Measurements from ENCODE around the gene ZNF385B.

Gene ZNF385B

GRCh38 chr2:179749210-179749609 lies 112.2 kb downstream of the ZNF385B start:
- DNase-seq (ENCODE audit: low spot score), result no peak
- TF ChIP-seq CTCF (IDR thresholded peaks at IDR 0.05; ENCODE audit: extremely low read depth, missing control alignments), result no peak

- TF ChIP-seq CTCF (IDR thresholded peaks at IDR 0.05; ENCODE audit: extremely low read depth, missing control alignments), result no peak
- DNase-seq (ENCODE audit: low spot score), result no peak
These were observed 114.4 kb downstream of the ZNF385B start for GRCh38 chr2:179746981-179747380.

GRCh38 chr2:179745635-179746256 lies 115.7 kb downstream of the ZNF385B start:
- no peak for DNase-seq (ENCODE audit: low spot score)
- TF ChIP-seq CTCF (IDR thresholded peaks at IDR 0.05; ENCODE audit: extremely low read depth, missing control alignments), result no peak

- DNase-seq (ENCODE audit: low spot score), result no peak
- no peak for TF ChIP-seq CTCF (IDR thresholded peaks at IDR 0.05; ENCODE audit: extremely low read depth, missing control alignments)
These were observed 117.0 kb downstream of the ZNF385B start for GRCh38 chr2:179744401-179744800.

- TF ChIP-seq CTCF (IDR thresholded peaks at IDR 0.05; ENCODE audit: extremely low read depth, missing control alignments), result no peak
- DNase-seq (ENCODE audit: low spot score), result no peak
These were observed 120.1 kb downstream of the ZNF385B start for GRCh38 chr2:179741317-179741716.

- no peak for TF ChIP-seq CTCF (IDR thresholded peaks at IDR 0.05; ENCODE audit: extremely low read depth, missing control alignments)
- no peak for DNase-seq (ENCODE audit: low spot score)
These were observed 131.4 kb downstream of the ZNF385B start for GRCh38 chr2:179729966-179730365.

GRCh38 chr2:179726461-179727180 lies 134.8 kb downstream of the ZNF385B start:
- no peak for TF ChIP-seq CTCF (IDR thresholded peaks at IDR 0.05; ENCODE audit: extremely low read depth, missing control alignments)
- no peak for DNase-seq (ENCODE audit: low spot score)

Measured in GM20000 (cell line).